ENCODE results near the gene IL18.

GRCh38 chr11:112121981-112122615 lies 41.8 kb downstream of the IL18 start:
- TF ChIP-seq POLR2AphosphoS5 (IDR thresholded peaks at IDR 0.05) (no peak), POLR2A (IDR thresholded peaks at IDR 0.05) (no peak)
